ENCODE measurements around the gene CDC42BPB.
"Not testable (repeated sequence)": the region's sequence is repeated elsewhere in the genome, so short reads cannot be mapped to it uniquely, and the experiment has no call there.

Gene CDC42BPB

DNA sequence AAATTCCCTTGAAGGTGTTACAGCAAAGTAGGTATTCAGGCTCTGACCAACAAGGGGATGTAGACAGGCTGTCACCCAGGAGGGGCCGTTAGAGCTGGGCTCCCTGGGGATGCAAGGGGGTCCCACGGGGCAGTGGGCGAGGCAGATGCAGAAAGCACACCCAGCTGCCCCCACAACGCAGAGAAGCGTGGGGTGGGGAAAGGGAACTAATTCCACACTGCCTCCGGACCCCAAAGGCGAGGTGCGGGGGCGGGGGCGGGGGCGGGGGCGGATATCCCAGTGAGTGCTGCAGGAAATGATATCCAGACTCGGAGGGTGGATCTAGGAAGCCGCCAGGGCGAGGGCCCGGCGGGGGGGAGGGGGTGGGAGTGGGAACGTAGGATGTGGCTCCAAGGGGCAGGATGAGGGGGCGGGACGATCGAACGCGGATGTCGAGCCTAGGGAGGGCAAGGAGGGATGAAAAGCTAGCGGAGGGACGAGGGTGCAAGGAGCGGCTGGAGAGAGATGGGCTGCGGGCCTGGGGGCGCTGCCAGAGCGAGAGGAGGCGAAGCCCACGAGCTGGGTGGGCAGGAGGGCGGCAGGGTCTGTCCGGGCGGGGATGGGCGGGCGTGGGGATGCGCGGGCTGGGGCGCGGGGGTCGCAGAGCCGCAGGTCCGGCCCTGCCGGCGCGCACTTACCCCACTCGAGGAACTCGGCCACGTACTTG lies 874 bp downstream of the CDC42BPB start:
- H3K4me1 Mint-ChIP-seq: peaks cover 11% of the 10 kb centered on the region
- H3K27me3 Mint-ChIP-seq: peaks cover 69% of the 10 kb centered on the region
- peak overlapping the region; percentile 58 for H3K4me3 Mint-ChIP-seq
- no peak overlapping the region for H3K27ac Mint-ChIP-seq
- CTCF ChIA-PET: no interaction called here
- H3K36me3 Mint-ChIP-seq: no peaks in the 10 kb centered on the region
- DNase-seq: peak; percentile 33
- no peaks in the 10 kb centered on the region for H3K9me3 Mint-ChIP-seq

DNA sequence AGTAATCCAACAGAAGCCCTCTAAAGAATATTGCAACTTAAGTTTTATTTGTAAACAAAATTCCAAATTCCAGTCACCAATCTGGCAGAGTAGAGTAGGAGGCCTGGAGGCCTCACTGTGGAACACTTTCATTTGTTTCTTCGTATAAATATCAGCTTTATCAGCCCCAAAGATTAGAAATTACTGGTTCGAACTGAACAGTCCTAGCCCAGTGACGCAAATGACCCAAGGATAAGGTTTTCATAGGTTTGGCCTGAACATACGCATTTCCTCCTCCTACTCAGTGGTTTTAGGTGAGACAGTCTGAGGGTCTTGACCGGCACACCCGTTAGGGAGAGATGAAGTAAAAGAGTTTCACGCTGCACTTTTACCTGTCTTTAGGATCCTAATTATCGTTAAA lies 1.7 kb downstream of the CDC42BPB start:
- Mint-ChIP-seq H3K27me3 (peaks cover 63% of the 10 kb centered on the region), H3K9me3 (no peaks in the 10 kb centered on the region), H3K4me3 (peak overlapping the region; percentile 34), H3K36me3 (no peaks in the 10 kb centered on the region), H3K4me1 (peaks cover 11% of the 10 kb centered on the region), H3K27ac (no peak overlapping the region)
- CTCF ChIA-PET: no interaction called here
- no peak for DNase-seq

DNA sequence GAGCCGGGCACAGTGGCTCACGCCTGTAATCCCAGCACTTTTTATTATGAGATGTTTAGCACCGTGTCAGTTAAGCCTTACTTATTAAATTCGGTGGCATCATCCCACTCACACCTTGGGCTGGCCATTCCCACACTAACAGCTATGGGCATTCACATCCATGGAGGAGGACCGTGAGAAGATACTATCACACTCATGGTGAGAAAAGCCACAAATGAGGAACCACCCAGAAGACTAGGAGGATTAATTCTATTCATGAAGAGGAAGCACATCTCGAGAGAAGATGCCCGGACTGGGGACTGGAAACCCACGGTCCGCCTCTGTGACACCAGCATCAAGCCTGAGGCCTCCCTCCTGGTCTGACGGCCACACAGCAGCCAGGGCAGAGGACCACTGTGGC lies 4.9 kb downstream of the CDC42BPB start:
- CTCF ChIA-PET: interaction anchor here (0.5 kb wide), 1 partner anchor 240 kb away, joined by 5 read pairs; no protein-coding TSS in a partner anchor
- DNase-seq: no peak
- H3K36me3 Mint-ChIP-seq: no peaks in the 10 kb centered on the region
- peaks cover 5% of the 10 kb centered on the region for H3K4me1 Mint-ChIP-seq
- H3K9me3 Mint-ChIP-seq: no peaks in the 10 kb centered on the region
- H3K27ac Mint-ChIP-seq: no peak overlapping the region
- H3K27me3 Mint-ChIP-seq: peaks cover 36% of the 10 kb centered on the region
- no peak overlapping the region for H3K4me3 Mint-ChIP-seq

- peaks cover 2% of the 10 kb centered on the region for H3K4me1 Mint-ChIP-seq
- no peak overlapping the region for H3K27ac Mint-ChIP-seq
- H3K4me3 Mint-ChIP-seq: no peak overlapping the region
- H3K9me3 Mint-ChIP-seq: no peaks in the 10 kb centered on the region
- no peak for DNase-seq
- H3K36me3 Mint-ChIP-seq: no peaks in the 10 kb centered on the region
- CTCF ChIA-PET: no interaction called here
- peaks cover 28% of the 10 kb centered on the region for H3K27me3 Mint-ChIP-seq
Measured at GRCh38 chr14:103050935-103051334, 6.4 kb downstream of the CDC42BPB start.

- H3K36me3 Mint-ChIP-seq, H3K9me3 Mint-ChIP-seq, H3K4me3 Mint-ChIP-seq, H3K27ac Mint-ChIP-seq, DNase-seq, H3K4me1 Mint-ChIP-seq, CTCF ChIA-PET: not testable (repeated sequence)
- H3K27me3 Mint-ChIP-seq: peaks cover 20% of the 10 kb centered on the region
Measured at GRCh38 chr14:103047453-103047852, 9.9 kb downstream of the CDC42BPB start.

- no peak for DNase-seq
- H3K27me3 Mint-ChIP-seq: peaks cover 15% of the 10 kb centered on the region
- no peaks in the 10 kb centered on the region for H3K36me3 Mint-ChIP-seq
- CTCF ChIA-PET: interaction anchor here (0.6 kb wide), 1 partner anchor 30 kb away, joined by 3 read pairs; no protein-coding TSS in a partner anchor
- H3K4me3 Mint-ChIP-seq: no peak overlapping the region
- no peak overlapping the region for H3K27ac Mint-ChIP-seq
- H3K9me3 Mint-ChIP-seq: no peaks in the 10 kb centered on the region
- H3K4me1 Mint-ChIP-seq: peaks cover 4% of the 10 kb centered on the region
Measured at GRCh38 chr14:103045371-103045869, 11.9 kb downstream of the CDC42BPB start.

DNA sequence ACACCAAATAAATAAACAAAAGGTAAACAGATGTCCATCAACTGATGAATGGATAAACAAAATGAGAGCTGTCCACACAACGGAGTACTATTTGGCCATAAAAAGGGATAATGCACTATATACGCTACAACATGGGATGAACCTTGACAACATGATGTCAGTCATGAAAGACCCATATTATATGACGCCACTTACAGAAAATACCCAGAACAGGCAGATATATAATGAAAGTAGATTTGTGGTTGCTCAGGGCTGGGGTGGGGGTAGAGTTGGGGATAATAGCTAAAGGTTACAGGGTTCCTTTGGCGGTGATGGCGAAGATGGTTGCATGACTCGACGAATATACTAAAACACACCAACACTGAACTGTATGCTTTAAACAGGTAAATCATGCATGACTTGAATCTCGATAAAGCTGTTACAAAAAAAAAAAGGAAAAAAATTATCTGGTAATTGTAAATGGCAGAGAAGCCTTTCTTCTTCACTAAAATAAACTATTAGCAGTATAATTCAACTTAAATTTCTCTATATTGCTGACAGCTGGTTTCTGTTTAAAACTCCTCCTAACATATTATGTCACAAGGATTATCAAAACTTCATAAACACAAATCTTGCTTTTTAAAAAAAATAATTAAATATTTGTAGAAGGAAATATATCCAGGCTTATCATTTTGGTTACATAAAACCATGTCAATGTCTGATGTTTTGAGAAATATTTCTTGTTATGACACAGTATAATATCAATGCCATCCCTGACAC lies 13.9 kb downstream of the CDC42BPB start:
- H3K36me3 Mint-ChIP-seq: no peaks in the 10 kb centered on the region
- no peak overlapping the region for H3K4me3 Mint-ChIP-seq
- no peaks in the 10 kb centered on the region for H3K9me3 Mint-ChIP-seq
- peaks cover 15% of the 10 kb centered on the region for H3K27me3 Mint-ChIP-seq
- no peak overlapping the region for H3K27ac Mint-ChIP-seq
- DNase-seq: no peak
- CTCF ChIA-PET: interaction anchor here (0.6 kb wide), 1 partner anchor 35 kb away, joined by 4 read pairs; no protein-coding TSS in a partner anchor
- H3K4me1 Mint-ChIP-seq: peaks cover 4% of the 10 kb centered on the region

GRCh38 chr14:103041464-103041863 lies 15.9 kb downstream of the CDC42BPB start:
- peaks cover 11% of the 10 kb centered on the region for H3K27me3 Mint-ChIP-seq
- CTCF ChIA-PET: no interaction called here

DNA sequence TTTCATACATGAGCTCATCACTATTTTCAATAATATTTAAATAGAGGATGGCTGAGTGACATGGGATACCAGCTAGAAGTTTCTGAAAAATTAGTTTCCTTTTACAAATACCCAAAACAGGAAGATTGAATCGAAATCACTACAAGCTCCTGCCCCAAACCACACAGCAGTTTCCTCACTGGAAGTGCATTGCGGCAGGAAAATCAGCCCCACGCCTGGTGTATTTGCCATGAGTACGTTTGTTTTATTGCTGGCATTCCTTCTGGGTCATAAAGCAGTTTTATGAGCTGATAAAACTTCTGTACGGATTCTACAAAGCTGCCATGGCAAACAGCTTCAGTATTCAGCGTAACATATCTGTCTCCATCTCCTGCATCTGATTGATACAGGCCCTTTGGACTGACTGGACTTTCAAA lies 23.7 kb downstream of the CDC42BPB start:
- CTCF ChIA-PET: interaction anchor here (0.8 kb wide), 1 partner anchor 339 kb away, joined by 4 read pairs; no protein-coding TSS in a partner anchor
- Mint-ChIP-seq H3K9me3 (no peaks in the 10 kb centered on the region), H3K4me3 (no peak overlapping the region), H3K27me3 (no peaks in the 10 kb centered on the region), H3K4me1 (no peaks in the 10 kb centered on the region), H3K27ac (no peak overlapping the region), H3K36me3 (no peaks in the 10 kb centered on the region)
- no peak for DNase-seq

More at GRCh38 chr14:103041464-103041863, 15.9 kb downstream of the CDC42BPB start:
- Mint-ChIP-seq H3K36me3 (no peaks in the 10 kb centered on the region), H3K27ac (no peak overlapping the region), H3K4me3 (no peak overlapping the region), H3K4me1 (peaks cover 4% of the 10 kb centered on the region), H3K9me3 (no peaks in the 10 kb centered on the region)
- DNase-seq: no peak

DNA sequence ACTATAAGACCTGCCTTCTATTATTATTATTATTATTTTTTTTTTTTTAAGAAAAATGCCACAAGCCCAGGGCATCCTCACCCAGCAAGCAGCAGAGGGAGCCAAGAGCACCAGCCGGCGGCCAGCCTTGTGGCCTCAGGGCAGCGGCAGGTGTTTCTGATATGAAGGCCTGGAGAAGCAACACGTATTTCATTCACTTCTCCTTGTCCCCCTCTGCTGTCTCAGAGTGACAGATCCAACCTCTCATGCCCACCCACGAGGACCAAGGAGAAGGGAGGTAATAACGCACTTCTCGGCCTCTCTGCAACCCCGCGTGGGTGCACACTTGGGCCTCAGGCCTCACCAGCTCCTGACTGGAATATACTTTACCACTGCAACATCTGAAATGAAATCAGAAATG lies 25.4 kb downstream of the CDC42BPB start:
- no peaks in the 10 kb centered on the region for H3K4me1 Mint-ChIP-seq
- no peaks in the 10 kb centered on the region for H3K36me3 Mint-ChIP-seq
- no peaks in the 10 kb centered on the region for H3K27me3 Mint-ChIP-seq
- H3K9me3 Mint-ChIP-seq: no peaks in the 10 kb centered on the region
- no peak overlapping the region for H3K4me3 Mint-ChIP-seq
- no peak overlapping the region for H3K27ac Mint-ChIP-seq
- CTCF ChIA-PET: no interaction called here
- no peak for DNase-seq

DNA sequence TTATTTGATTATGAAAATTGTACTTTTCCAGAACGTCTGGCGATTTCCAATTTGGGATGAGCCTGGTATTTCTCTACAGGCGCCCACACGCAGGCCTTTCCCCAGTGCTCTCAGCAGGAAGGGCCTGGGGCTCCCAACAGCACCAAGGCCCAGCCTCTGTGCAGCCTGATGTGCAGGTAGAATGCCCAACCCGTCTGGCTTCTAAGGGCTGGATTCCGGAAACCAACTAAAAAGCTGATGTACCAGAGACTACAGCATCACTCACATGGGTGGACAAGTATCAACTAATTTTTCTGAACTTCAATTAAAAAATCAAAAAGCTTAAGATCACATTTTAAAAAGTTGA lies 25.8 kb downstream of the CDC42BPB start:
- no peak for DNase-seq
- Mint-ChIP-seq H3K4me3 (no peak overlapping the region), H3K36me3 (no peaks in the 10 kb centered on the region), H3K27ac (no peak overlapping the region), H3K9me3 (no peaks in the 10 kb centered on the region), H3K27me3 (no peaks in the 10 kb centered on the region), H3K4me1 (no peaks in the 10 kb centered on the region)
- CTCF ChIA-PET: no interaction called here

- Mint-ChIP-seq H3K27ac (no peak overlapping the region), H3K4me1 (no peaks in the 10 kb centered on the region), H3K9me3 (no peaks in the 10 kb centered on the region), H3K36me3 (no peaks in the 10 kb centered on the region), H3K4me3 (no peak overlapping the region), H3K27me3 (no peaks in the 10 kb centered on the region)
- DNase-seq: no peak
- CTCF ChIA-PET: no interaction called here
Measured at GRCh38 chr14:103030741-103031565, 26.4 kb downstream of the CDC42BPB start.

GRCh38 chr14:103029936-103030335 lies 27.4 kb downstream of the CDC42BPB start:
- Mint-ChIP-seq H3K36me3 (no peaks in the 10 kb centered on the region), H3K27ac (no peak overlapping the region), H3K27me3 (no peaks in the 10 kb centered on the region), H3K9me3 (no peaks in the 10 kb centered on the region), H3K4me3 (no peak overlapping the region), H3K4me1 (no peaks in the 10 kb centered on the region)
- CTCF ChIA-PET: no interaction called here
- no peak for DNase-seq

DNA sequence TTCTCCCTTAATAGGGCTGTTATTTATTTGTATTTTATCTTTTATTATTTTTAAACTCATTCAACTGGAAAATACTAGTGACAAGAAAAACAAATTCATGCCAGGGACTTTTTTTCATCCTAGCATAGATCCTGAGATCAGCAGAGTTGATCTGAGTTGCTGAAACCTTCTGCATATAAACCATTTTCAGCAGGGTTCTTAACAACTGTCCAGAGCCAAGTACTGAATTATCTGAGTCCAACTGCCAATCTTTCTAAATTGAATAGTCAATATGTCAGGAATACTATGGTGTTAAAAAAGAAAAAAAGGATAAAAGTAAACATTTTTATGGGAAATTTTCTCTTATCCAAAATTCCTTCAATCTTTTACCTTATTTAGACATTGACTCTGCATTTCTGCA lies 28.6 kb downstream of the CDC42BPB start:
- no peaks in the 10 kb centered on the region for H3K9me3 Mint-ChIP-seq
- no peaks in the 10 kb centered on the region for H3K4me1 Mint-ChIP-seq
- no peaks in the 10 kb centered on the region for H3K36me3 Mint-ChIP-seq
- no peak overlapping the region for H3K4me3 Mint-ChIP-seq
- no peak for DNase-seq
- H3K27me3 Mint-ChIP-seq: peaks cover 4% of the 10 kb centered on the region
- CTCF ChIA-PET: no interaction called here
- no peak overlapping the region for H3K27ac Mint-ChIP-seq
